GM23338 (cell line): ENCODE data around the gene NEK6.

ENCODE experiments used
- CREB1 ChIP-seq: fragments of 250-450 bp; sonication (Bioruptor Pico); IDR thresholded peaks from 2 replicates; pipeline ENCODE4 v1.5.0; 2020; ENCODE audit warnings: low read depth, mild to moderate bottlenecking, moderate library complexity
- CTCF ChIP-seq, 2 experiments: fragments of 200-600 bp in 1 of 2; sonication (generic) in 1 of 2; conservative IDR thresholded peaks; 2 replicates each; pipeline versions ENCODE4 v1.5.1 to v1.6.1; 2016 to 2017; ENCODE audit warnings: antibody characterized with exemption in 2 of 2, low read depth in 2 of 2, mild to moderate bottlenecking in 2 of 2, moderate library complexity in 1 of 2
- ETS1 ChIP-seq: IDR thresholded peaks from 2 replicates; pipeline ENCODE4 v1.6.1; 2016; ENCODE audit warnings: antibody characterized with exemption
- EZH2 ChIP-seq: fragments of 200-600 bp; sonication (generic); IDR thresholded peaks from one replicate; pipeline ENCODE4 v1.8.0; 2017; ENCODE audit warnings: antibody characterized with exemption, mild to moderate bottlenecking, low read depth; ENCODE audit not compliant: unreplicated experiment
- EZH2phosphoT487 ChIP-seq: fragments of 200-600 bp; sonication (generic); IDR thresholded peaks from one replicate; pipeline ENCODE4 v1.8.1; 2018; ENCODE audit warnings: antibody characterized with exemption; ENCODE audit not compliant: unreplicated experiment
- JUNB ChIP-seq: IDR thresholded peaks from one replicate; pipeline ENCODE4 v1.6.1; 2016; ENCODE audit warnings: antibody characterized with exemption; ENCODE audit not compliant: unreplicated experiment
- NANOG ChIP-seq: IDR thresholded peaks from 2 replicates; pipeline ENCODE4 v1.6.1; 2016; ENCODE audit warnings: antibody characterized with exemption, borderline replicate concordance
- POLR2AphosphoS5 ChIP-seq: IDR thresholded peaks from 2 replicates; pipeline ENCODE4 v1.6.1; 2016; ENCODE audit warnings: antibody characterized with exemption, low read depth
- REST ChIP-seq: IDR thresholded peaks from one replicate; pipeline ENCODE4 v1.6.1; 2018; ENCODE audit warnings: antibody characterized with exemption; ENCODE audit not compliant: unreplicated experiment
- STAT1 ChIP-seq: IDR thresholded peaks from one replicate; pipeline ENCODE4 v1.6.1; 2016; ENCODE audit warnings: antibody characterized with exemption; ENCODE audit not compliant: unreplicated experiment
- ZNF114 ChIP-seq: fragments of 250-450 bp; sonication (Bioruptor Pico); IDR thresholded peaks from 2 replicates; pipeline ENCODE4 v1.5.0; 2020; ENCODE audit warnings: mild to moderate bottlenecking, moderate library complexity
- ZNF331 ChIP-seq: fragments of 250-450 bp; sonication (Bioruptor Pico); IDR thresholded peaks from 2 replicates; pipeline ENCODE4 v1.5.0; 2020; ENCODE audit warnings: low read depth, mild to moderate bottlenecking, moderate library complexity
- ZNF462 ChIP-seq: fragments of 250-450 bp; sonication (Bioruptor Pico); IDR thresholded peaks from 2 replicates; pipeline ENCODE4 v1.5.0; 2020; ENCODE audit warnings: mild to moderate bottlenecking, moderate library complexity

GRCh38 chr9:124290743-124291554, 33.2 kb downstream of the NEK6 start:
- no peak for TF ChIP-seq CTCF (conservative IDR thresholded peaks at IDR 0.05; ENCODE audit: low read depth in 2 of 2)
- no peak for TF ChIP-seq EZH2phosphoT487
- TF ChIP-seq REST, result no peak
- TF ChIP-seq POLR2AphosphoS5, result no peak
- TF ChIP-seq EZH2, result no peak
- TF ChIP-seq CREB1 (CRISPR knock-in tag), result no peak
- no peak for TF ChIP-seq ZNF331
- no peak for TF ChIP-seq JUNB
- TF ChIP-seq ETS1, result no peak
- TF ChIP-seq NANOG, result no peak
- no peak for TF ChIP-seq ZNF114 (CRISPR knock-in tag)
- TF ChIP-seq ZNF462 (CRISPR knock-in tag), result no peak
- no peak for TF ChIP-seq STAT1
